ENCODE measurements around the gene ALDOA.
"Not testable (repeated sequence)": the region's sequence is repeated elsewhere in the genome, so short reads cannot be mapped to it uniquely, and the experiment has no call there.

The ALDOA gene

GRCh38 chr16:30112197-30113030 lies 46.9 kb downstream of the ALDOA start:
- H3K4me3 ChIP-seq (replicated peaks in 1 of 2; ENCODE audit: low read depth in 2 of 2, low read length in 2 of 2), result no peak overlapping the region
- TF ChIP-seq, protein P1, sequence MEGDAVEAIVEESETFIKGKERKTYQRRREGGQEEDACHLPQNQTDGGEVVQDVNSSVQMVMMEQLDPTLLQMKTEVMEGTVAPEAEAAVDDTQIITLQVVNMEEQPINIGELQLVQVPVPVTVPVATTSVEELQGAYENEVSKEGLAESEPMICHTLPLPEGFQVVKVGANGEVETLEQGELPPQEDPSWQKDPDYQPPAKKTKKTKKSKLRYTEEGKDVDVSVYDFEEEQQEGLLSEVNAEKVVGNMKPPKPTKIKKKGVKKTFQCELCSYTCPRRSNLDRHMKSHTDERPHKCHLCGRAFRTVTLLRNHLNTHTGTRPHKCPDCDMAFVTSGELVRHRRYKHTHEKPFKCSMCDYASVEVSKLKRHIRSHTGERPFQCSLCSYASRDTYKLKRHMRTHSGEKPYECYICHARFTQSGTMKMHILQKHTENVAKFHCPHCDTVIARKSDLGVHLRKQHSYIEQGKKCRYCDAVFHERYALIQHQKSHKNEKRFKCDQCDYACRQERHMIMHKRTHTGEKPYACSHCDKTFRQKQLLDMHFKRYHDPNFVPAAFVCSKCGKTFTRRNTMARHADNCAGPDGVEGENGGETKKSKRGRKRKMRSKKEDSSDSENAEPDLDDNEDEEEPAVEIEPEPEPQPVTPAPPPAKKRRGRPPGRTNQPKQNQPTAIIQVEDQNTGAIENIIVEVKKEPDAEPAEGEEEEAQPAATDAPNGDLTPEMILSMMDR (IDR thresholded peaks at IDR 0.05; ENCODE audit: low read depth, low read length), result peak; percentile 67
- DNase-seq (ENCODE audit: low read depth in 2 of 2), result peak; percentile 70 to 75

DNA sequence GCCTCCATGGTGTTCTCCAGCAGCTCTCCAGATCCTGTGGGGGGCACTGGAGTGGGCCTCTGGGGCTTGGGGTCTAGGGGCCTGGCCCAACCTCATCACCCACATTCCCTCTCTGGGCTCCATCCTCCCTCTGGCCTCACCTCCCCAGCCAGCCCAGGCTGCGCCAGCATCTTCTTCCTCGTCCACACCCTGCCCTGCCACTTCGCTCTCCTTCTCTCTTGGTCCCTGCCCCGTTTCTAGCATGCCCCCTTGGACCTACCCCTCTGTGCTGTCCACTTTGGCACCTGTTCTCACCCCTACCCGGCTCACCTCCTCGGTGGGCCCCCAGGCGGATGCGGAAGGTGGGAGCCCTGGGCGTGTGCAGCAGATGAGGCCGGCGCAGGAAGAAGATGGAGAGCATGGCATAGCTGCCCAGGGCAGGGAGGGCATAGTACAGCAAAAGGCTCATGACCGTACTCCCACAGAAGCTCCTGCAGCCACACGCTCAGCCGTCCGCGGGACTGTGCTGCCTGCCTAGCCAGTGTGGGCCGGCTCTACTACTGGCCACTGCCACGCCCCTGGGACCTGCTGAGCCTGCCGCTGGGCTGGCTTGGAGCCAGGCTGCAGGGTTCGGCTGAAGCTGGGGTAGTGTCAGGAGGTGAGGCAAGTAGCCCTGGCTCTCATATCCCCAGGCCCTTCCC lies 47.6 kb downstream of the ALDOA start, which contains the start of gene GDPD3:
Gene GDPD3 (minus strand): TSS at position 507 of the 680 bp plus-strand sequence. CDS start 59 bp downstream, at position 448.
- TF ChIP-seq, protein P1 (IDR thresholded peaks at IDR 0.05; ENCODE audit: low read depth, low read length), result no peak
- no peak for DNase-seq (ENCODE audit: low read depth in 2 of 2)

GRCh38 chr16:30113711-30114333 lies 48.3 kb downstream of the ALDOA start:
- TF ChIP-seq, protein P1 (IDR thresholded peaks at IDR 0.05; ENCODE audit: low read depth, low read length), result no peak
- peak in 1 of 2 donors; percentile 33 for DNase-seq (ENCODE audit: low read depth in 2 of 2)
- H3K4me3 ChIP-seq (replicated peaks in 1 of 2; ENCODE audit: low read depth in 2 of 2, low read length in 2 of 2), result no peak overlapping the region

More for the DNA sequence above, 47.6 kb downstream of the ALDOA start, which contains the start of gene GDPD3:
- H3K4me3 ChIP-seq (replicated peaks in 1 of 2; ENCODE audit: low read depth in 2 of 2, low read length in 2 of 2), result no peak within 1 kb of the TSS

DNA sequence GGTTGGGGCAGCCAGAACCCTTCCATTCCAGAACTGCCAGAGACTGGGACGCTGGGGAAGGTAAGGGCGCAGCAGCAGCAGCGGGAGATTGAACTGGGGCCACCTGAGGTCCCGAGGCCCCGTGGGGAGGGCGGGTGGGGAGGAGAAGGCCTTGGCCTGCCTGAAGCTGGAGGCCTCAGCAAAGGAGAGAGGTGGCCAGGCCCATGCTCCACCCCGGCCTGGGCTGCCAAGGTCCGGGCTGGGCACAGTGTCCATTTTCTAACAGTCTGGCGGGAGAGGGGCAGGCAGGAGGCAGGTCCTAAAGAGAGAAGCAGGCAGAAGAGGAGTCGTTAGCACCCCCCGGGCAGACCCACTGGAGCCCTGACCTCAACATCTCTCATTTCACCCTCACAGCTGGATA lies 48.9 kb downstream of the ALDOA start:
- H3K4me3 ChIP-seq (replicated peaks in 1 of 2; ENCODE audit: low read depth in 2 of 2, low read length in 2 of 2), result no peak overlapping the region
- TF ChIP-seq, protein P1 (IDR thresholded peaks at IDR 0.05; ENCODE audit: low read depth, low read length), result no peak
- DNase-seq (ENCODE audit: low read depth in 2 of 2), result no peak

- not testable (repeated sequence) for H3K4me3 ChIP-seq (replicated peaks in 1 of 2; ENCODE audit: low read depth in 2 of 2, low read length in 2 of 2); DNase-seq (ENCODE audit: low read depth in 2 of 2)
Observed at GRCh38 chr16:30114833-30115232, 49.3 kb downstream of the ALDOA start.

- TF ChIP-seq, protein P1 (IDR thresholded peaks at IDR 0.05; ENCODE audit: low read depth, low read length), result no peak
- no peak for DNase-seq (ENCODE audit: low read depth in 2 of 2)
- H3K4me3 ChIP-seq (replicated peaks in 1 of 2; ENCODE audit: low read depth in 2 of 2, low read length in 2 of 2), result no peak overlapping the region
Observed at GRCh38 chr16:30115238-30115637, 49.7 kb downstream of the ALDOA start.
